Urinary bladder (tissue), 4 donors: ENCODE data around the gene KRT85. TPM values are rescaled to one million over a fixed set of nuclear protein-coding genes. Genes with fewer than 3 reads are reported as not detected.

Experiments used
- DNase-seq: peaks from one replicate; pipeline ENCODE4 v3.0.0-alpha.2; 2015; ENCODE audit errors: extremely low spot score
- H3K27ac ChIP-seq: one replicate; pipeline ENCODE4 v1.5.1; 2013; ENCODE audit warnings: low read depth, mild to moderate bottlenecking, moderate library complexity
- H3K36me3 ChIP-seq: one replicate; pipeline ENCODE4 v1.6.1; 2013; ENCODE audit warnings: mild to moderate bottlenecking, moderate library complexity; ENCODE audit not compliant: insufficient read depth
- H3K4me1 ChIP-seq: one replicate; pipeline ENCODE4 v1.6.1; 2013; ENCODE audit warnings: mild to moderate bottlenecking, moderate library complexity; ENCODE audit not compliant: insufficient read depth
- H3K4me3 ChIP-seq: one replicate; pipeline ENCODE4 v1.5.1; 2013; ENCODE audit warnings: low read depth, low read length
- WGBS: extraction: QIAGEN DNeasy Blood & Tissue Kit; methylation state at CpG from one replicate; pipeline ENCODE4 v1.1.7; 2013; 5-methylcytosine and 5-hydroxymethylcytosine counted together
- polyA plus RNA-seq: library from polyadenylated mRNA; stranded (reverse); fragments of 200-250 nt; gene quantifications from one replicate; pipeline ENCODE4 v1.2.3, GENCODE V29; 2013
- total RNA-seq: library from RNA; depleted of rRNA; stranded (reverse); fragments of >200 nt; gene quantifications from one replicate; pipeline ENCODE4 v1.2.3, GENCODE V29; 2014
- donor health status: healthy with polysubstance abuse.
- donor health status: healthy.

The KRT85 gene
- total and polyA plus RNA-seq, 2 donors, result not detected

DNA sequence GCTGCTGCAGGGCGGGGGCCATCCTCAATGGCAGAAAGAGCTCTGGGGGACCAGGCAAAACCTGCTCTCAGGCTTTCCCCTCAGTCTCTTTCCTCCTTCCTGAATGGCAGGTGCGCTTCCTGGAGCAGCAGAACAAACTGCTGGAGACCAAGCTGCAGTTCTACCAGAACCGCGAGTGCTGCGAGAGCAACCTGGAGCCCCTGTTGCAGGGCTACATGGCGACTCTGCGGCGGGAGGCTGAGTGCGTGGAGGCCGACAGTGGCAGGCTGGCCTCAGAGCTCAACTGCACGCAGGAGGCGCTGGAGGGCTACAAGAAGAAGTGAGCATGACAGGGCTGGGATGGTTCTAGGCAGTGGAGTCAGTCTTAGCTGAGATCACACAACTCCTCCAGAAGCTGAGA is 23.2 kb downstream of the KRT85 start:
- Histone ChIP-seq H3K4me3 (no peak overlapping the region), H3K36me3 (no peaks in the 10 kb centered on the region), H3K27ac (no peak overlapping the region), H3K4me1 (no peaks in the 10 kb centered on the region)
- WGBS, result 95% methylated on average over 12 of the region's 12 CpGs
- no peak for DNase-seq

DNA sequence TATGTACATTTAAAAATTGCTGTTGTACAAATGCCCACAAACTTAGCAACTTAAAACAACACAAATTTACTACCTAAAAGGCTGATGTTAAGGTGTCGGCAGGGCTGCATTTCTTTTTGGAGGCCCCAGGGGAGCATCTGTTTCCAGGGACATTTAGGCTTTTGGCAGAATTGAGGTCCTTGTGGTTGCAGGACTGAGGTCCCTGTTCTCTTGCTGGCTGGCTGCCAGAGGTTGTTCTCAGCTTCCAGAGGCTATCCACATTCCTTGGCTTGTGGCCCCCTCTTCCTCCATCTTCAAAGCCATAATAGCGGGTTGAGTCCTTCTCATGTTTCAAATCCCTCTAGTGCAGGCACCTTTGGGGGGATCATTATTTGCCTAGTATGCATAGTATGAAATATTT is 23.7 kb downstream of the KRT85 start:
- Histone ChIP-seq H3K4me1 (no peaks in the 10 kb centered on the region), H3K4me3 (no peak overlapping the region), H3K27ac (no peak overlapping the region), H3K36me3 (no peaks in the 10 kb centered on the region)
- no peak for DNase-seq
- WGBS, result 73% methylated on average over 2 of the region's 2 CpGs

DNA sequence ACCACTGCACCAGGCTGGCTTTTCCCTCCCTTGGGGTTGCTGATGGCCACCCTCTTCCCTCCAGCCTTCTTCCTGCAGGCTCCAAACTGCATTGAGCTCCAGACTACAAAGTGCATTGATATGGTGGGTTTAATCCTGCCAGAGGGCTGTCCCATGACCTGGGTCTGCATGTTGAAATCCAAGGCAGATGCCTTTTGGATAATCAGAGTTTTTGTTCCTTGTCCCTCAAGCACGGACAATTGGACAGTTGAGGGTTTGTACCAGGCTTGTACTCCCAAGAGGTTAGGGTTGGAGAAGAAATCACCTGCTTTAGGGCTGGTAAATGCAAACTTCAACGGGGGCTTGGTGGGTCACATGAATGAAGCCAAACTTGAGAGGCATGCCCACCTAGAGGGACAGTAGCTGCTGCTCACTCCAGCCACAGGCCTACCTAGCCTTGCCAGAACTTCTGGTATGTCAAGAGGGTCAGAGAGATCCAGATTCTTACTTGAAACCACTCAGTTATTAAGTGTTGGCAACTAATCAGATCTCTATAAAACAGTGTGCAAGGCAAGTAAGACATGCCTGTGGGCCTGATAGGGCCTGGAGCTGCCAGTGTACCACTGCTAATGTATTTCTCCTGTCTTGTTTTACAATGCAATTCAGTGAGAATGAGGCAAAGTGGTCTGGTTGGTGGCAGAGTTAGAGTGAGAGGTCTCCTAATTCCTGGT is 24.3 kb downstream of the KRT85 start:
- DNase-seq, result no peak

DNA sequence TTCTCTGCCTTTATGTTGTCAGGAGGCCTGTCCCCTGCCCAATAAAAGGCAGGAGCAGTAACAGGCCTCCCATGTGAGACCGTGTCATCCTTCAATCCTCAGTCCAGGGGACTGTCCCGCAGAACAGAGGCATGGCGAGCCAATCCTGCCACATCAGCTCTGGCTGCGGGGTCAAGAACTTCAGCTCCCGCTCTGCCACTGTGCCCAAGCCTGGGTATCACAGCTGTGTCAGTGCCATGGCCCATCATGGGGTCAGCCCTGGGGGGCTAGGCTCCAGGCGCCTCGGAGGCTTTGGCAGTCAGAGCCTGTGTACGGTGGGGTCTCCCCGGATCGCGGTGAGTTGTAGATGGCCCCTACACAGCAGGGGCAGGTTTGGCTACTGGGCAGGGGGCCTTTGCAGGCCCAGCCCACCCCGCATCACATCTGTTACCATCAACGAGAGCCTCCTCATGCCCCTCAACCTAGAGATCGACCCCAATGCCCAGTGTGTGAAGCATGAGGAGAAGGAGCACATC is 26.2 kb downstream of the KRT85 start:
- WGBS, result 89% methylated on average over 14 of the region's 14 CpGs
- H3K27ac ChIP-seq, result no peak overlapping the region
- H3K4me1 ChIP-seq, result no peaks in the 10 kb centered on the region
- DNase-seq, result no peak
- H3K36me3 ChIP-seq, result no peaks in the 10 kb centered on the region
- H3K4me3 ChIP-seq, result no peak overlapping the region

More for the DNA sequence above, 24.3 kb downstream of the KRT85 start:
- no peaks in the 10 kb centered on the region for H3K36me3 ChIP-seq
- 92% methylated on average over 2 of the region's 2 CpGs for WGBS
- H3K27ac ChIP-seq, result no peak overlapping the region
- no peak overlapping the region for H3K4me3 ChIP-seq
- H3K4me1 ChIP-seq, result no peaks in the 10 kb centered on the region

DNA sequence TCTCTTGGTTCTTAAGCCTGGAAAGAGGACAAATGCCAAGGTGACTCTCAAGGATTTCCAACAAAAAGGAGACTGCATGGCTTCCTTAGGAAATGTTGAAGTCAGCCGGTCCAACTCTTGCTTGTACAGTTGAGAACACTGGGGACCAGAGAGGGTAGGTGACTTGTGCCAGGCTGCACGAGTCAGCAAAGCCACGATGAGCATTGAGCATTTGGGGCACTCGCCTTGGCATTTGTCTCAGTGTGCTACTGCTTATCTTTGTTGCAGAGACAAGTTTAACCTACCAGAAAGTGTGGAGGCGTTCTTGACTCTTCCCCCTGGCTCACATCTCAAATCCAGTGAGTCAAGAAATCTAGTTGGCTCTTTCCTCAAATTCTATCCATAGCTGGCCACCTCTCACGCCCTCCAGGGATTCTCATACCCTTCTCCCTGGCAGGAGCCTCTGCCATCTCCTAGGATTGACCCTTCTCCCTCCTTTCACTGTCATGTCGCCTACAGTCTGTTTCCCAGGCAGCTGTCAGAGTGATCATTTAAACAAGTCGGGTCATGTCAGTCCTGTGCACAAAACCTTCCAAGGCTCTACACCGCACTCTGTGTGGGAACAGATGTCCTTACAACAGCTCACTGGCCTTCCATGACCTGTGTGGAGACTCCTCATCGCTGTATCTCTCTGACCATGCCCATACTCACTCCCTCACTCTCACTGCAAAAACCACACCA is 28.9 kb downstream of the KRT85 start:
- WGBS, result 78% methylated on average over 10 of the region's 10 CpGs
- Histone ChIP-seq H3K4me1 (no peaks in the 10 kb centered on the region), H3K27ac (no peak overlapping the region), H3K4me3 (no peak overlapping the region), H3K36me3 (no peaks in the 10 kb centered on the region)
- DNase-seq, result no peak

DNA sequence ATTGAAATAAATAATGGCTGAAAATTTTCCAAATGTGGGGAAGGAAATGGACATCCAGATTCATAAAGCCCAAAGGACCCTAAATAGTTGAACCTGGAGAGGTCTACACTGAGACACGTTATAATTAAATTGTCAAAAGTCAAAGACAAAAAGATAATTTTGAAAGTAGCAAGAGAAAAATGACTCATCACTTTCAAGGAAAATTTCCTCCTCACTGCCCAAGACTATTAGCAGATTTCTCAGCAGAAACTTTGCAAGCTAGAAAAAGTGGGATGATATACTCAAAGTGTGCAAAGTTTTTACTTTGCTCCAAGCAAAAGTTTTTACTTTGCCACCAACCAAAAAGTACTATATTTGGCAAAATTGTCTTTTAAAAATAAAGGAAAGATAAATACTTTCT is 30.2 kb downstream of the KRT85 start:
- Histone ChIP-seq H3K4me3 (no peak overlapping the region), H3K4me1 (no peaks in the 10 kb centered on the region), H3K36me3 (no peaks in the 10 kb centered on the region), H3K27ac (no peak overlapping the region)
- WGBS, result 63% methylated on average over 1 of the region's 1 CpG
- no peak for DNase-seq

DNA sequence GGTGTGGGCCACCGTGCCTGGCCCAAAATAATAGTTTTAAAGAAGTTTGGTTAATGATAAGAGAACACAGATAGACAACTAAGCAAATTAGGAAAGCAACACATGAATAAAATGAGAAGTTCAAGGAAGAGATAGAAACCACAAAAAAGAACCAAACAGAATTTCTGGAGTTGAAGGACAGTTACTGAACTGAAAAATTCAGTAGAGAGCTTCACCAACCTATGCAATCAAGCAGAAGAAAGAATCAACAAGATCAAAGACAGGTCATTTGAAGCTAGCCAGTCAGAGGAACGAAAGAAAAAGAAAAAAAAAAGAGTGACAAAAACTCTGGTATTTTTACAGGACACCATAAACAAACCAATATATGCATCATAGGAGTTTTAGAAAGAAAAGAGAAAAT is 30.6 kb downstream of the KRT85 start:
- H3K4me1 ChIP-seq, result no peaks in the 10 kb centered on the region
- no peak overlapping the region for H3K4me3 ChIP-seq
- WGBS, result 80% methylated on average over 2 of the region's 2 CpGs

DNA sequence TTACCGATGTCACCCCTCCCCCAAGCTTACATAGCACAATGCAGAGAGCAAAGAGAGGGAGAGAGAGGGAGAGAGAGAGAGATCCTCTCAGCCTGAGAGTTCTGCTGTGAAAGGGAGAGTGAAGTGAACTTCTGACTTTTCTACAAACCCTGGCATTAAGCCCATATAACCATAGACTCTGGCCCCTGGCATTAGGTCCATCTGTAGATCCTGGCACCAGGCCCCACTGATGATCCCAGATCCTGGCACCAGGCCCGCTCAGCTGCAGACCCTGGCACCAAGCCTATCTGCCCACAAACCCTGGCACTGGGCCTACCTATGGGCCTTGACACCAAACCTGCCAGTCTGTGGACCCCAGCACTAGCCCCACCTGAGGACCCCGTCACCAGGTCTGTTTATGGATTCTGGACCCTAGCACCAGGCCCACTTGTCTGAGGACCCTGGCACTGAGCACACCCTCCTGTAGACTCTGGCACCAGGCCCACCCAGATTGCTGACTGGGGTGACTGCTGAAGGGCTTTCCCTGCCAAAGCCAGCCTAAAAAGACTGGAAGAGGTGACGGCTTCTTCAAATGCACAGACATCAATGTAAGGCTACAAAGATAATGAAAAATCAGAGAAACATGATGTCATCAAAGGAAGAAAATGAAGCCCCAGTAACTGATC is 31.6 kb downstream of the KRT85 start:
- Histone ChIP-seq H3K36me3 (no peaks in the 10 kb centered on the region), H3K4me3 (no peak overlapping the region), H3K4me1 (no peaks in the 10 kb centered on the region), H3K27ac (no peak overlapping the region)
- no peak for DNase-seq
- WGBS, result 79% methylated on average over 4 of the region's 4 CpGs

More for the DNA sequence above, 30.6 kb downstream of the KRT85 start:
- H3K36me3 ChIP-seq, result no peaks in the 10 kb centered on the region
- no peak overlapping the region for H3K27ac ChIP-seq
- no peak for DNase-seq

DNA sequence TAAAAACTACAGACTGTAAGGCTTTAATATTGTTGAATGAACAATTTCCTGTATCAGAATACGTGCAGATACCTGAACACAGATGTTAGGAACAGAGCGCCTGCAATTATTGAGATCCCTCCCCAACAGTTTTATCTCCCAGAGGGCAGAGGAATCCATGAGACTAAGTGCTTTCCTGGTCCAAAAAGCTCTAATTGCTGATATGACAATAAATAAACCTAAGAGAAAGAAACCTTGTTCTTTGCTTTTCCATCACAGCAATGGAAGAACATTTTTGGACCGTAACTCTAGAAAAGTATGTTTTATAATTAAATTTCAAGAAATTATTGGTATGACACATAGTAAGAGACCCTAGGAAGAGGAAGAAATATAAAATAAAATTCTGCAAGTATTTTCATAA is 33.1 kb downstream of the KRT85 start:
- WGBS, result 79% methylated on average over 3 of the region's 3 CpGs
- H3K4me1 ChIP-seq, result no peaks in the 10 kb centered on the region
- no peak for DNase-seq
- H3K27ac ChIP-seq, result no peak overlapping the region
- no peak overlapping the region for H3K4me3 ChIP-seq
- no peaks in the 10 kb centered on the region for H3K36me3 ChIP-seq

DNA sequence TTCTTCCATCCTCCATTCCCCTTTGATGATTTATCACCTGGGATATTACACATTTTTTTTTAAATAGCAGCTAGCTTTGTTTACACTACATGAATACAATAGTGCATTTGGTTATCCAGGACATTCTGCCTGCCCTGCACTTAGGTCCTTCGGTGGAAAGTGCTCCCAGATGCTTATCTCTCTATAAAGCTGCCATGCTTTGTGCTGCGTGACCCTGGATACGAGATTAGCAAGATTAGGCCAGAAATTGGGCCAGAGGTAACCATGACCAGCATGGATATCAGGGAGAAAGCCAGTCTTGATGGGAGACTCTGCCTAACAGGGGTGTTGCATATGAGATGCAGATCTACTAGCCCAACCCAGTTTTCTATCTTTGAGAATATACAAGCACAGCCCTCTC is 34.0 kb downstream of the KRT85 start:
- Histone ChIP-seq H3K4me3 (no peak overlapping the region), H3K27ac (no peak overlapping the region), H3K36me3 (no peaks in the 10 kb centered on the region), H3K4me1 (no peaks in the 10 kb centered on the region)
- 29% methylated on average over 3 of the region's 3 CpGs for WGBS
- DNase-seq, result no peak

DNA sequence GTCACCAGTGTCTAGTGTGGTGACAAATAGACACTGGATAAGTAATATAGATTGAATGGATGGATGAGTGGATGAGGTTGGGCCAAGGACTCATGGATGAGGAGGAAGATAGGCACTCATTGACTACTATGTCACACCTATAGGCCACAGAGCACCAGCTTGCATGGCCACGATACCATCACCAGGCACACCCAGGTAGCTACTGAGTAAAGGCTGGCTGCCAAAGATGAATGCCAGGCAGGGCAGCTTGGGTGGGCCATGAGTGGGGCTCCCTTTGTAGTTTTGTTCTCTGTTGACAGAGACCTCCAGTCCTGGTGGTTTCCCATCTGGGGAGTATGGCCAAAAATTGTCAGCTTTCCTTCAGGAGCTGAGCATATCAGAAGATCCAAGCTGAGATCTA is 34.9 kb downstream of the KRT85 start:
- H3K36me3 ChIP-seq, result no peaks in the 10 kb centered on the region
- DNase-seq, result no peak
- H3K4me1 ChIP-seq, result no peaks in the 10 kb centered on the region
- no peak overlapping the region for H3K27ac ChIP-seq
- H3K4me3 ChIP-seq, result no peak overlapping the region
- 96% methylated on average over 1 of the region's 1 CpG for WGBS

DNA sequence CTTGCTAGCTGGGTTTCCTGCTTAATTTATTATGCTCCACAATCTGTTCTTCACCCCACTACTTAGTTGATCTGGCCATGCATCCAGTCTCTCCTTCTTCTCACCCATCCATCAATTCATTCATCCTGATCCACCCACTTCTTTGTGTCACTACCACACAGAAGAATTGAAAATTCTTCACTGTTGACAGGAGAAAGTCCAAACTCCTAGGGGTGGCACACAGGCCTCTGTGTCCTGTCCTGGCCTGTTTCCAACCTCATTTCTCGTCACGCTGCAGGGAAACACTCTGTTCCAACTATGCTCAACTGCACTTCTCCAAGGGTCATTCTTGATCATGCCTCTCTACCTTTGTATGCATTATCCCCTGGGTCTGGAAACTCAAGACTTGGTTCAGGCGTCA is 35.4 kb downstream of the KRT85 start:
- H3K4me1 ChIP-seq, result no peaks in the 10 kb centered on the region
- H3K4me3 ChIP-seq, result no peak overlapping the region
- H3K27ac ChIP-seq, result no peak overlapping the region
- no peak for DNase-seq
- WGBS, result 87% methylated on average over 3 of the region's 3 CpGs
- no peaks in the 10 kb centered on the region for H3K36me3 ChIP-seq

DNA sequence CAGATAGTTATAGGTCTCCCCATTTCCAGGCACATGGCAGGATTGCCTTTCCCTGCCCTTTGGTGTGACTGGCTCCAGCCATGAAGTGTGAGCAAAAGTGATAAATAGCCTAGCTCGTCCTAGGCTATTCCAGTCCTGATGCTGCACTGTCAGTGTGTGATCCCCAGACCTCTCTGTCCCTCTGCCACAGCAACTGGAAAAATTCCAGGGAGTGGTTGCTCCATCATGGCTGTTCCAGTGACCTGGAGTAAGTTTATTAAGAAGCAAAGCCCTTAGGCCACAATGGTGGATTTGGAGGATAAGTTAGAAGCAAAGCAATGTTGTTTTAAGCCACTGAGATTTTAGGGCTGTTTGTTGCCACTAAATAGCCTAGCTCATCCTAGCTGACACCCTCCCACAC is 36.2 kb downstream of the KRT85 start:
- no peak for DNase-seq
- no peaks in the 10 kb centered on the region for H3K4me1 ChIP-seq
- WGBS, result 32% methylated on average over 1 of the region's 1 CpG
- no peak overlapping the region for H3K4me3 ChIP-seq
- H3K27ac ChIP-seq, result no peak overlapping the region
- H3K36me3 ChIP-seq, result no peaks in the 10 kb centered on the region
